Activated CD4-positive, CD25-positive, alpha-beta regulatory T cell treated with anti-CD3 and anti-CD28 coated beads, Interleukin-2, amount 50 U/mL, for 24 hours (primary cell): ENCODE data around the gene FREY1.
A peak's percentile ranks its signal among the peaks of the same experiment; 100 is the strongest.

Experiments used
- ATAC-seq, 2 donors: fragments of 150-1000 bp; cut with Tn5 transposase; one replicate each; pipeline ENCODE4 v1.10.0; 2021; ENCODE audit warnings: mild to moderate bottlenecking in 1 of 2, moderate library complexity in 1 of 2

The FREY1 gene, protein sequence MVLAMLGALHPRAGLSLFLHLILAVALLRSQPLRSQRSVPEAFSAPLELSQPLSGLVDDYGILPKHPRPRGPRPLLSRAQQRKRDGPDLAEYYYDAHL

DNA sequence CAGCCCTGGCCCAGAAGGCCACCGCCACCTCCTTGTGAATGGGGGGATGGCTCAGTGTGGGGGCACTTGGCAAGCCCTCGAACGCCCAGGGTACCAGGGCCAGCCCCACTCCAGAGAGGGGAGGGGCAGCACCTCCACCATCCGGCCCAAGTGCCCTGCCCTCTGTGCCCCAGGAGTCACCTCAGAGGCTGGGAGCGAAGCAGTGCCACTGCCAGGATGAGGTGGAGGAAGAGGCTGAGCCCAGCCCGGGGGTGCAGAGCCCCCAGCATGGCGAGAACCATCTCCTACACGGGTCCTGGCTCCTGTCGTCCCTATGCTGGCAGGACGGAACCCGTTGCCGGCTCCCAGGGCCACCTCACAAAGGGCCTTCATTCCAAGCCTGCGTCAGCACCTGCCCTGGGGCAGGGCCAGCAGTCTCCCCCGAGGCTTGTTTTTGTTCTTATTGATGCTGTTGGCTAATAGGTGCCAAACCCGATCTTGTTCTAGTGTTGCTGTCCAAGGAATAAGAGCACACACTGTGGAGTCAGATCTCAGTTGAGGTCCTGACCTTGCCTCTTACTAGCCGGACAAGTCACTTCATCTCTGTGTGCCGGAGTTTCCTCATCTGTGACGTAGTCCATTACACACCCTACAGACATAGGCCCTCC lies at the start of gene FREY1:
Gene FREY1 (minus strand): TSS at position 307 of the 647 bp plus-strand sequence. CDS start 26 bp downstream, at position 281.
- no peak for ATAC-seq

DNA sequence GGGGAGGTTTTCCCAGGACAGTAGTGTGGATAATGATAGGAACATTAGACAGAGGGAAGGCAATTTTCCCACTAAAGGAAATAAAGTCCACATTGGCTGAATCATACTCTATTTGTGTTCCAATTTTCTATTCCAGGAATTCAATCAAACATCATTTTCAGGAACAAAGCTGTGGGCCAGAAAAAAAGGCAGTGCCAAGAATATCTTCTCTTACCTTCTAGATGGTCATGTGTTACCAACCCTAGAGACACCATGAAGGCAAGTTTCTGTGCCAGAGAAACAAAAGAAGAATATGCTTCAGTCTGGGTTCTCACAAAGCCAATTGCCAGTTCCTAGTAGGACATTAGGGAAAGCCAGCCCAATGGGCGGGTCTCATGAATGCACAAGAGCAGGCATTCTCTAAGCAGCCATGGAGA lies 42.9 kb upstream of the FREY1 start:
- ATAC-seq, result no peak

DNA sequence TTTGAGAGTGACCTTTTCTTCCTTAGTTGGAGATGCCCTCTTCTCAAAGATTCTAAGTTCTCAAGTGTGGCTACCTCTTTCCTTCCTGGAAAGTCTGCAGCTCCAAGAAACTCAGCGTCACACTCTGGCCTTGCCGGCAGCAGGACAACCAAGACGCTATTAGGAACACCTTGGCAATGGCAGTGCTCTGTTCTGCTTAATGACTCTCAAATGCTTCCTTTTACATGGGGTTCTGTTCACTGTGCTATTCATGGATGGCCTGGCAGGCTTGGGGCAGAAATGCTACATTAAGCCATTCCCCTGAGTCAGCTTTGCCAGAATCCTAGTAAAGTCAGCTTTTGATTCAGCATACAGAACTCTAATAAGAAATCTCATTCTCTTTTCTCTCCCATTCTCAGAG lies 41.3 kb upstream of the FREY1 start:
- ATAC-seq, result no peak

DNA sequence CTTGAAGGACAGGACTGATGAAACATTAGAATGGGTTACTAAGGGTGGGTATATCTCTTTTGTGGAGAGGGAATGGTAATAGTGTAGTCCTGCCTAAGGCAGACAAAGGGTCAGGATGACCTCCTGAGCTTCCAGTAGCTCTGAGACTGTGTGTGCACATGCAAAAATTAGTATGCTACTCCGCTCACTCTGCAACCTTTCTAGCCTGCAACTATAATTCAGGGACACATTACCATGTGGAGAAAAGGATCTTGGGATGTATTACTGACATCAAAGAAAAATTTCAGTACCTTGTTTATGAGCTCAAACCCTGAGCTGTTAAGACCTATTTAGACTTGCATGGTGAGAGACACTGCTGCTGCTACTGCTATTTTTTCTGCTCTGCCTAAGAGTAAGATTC lies 40.8 kb upstream of the FREY1 start:
- ATAC-seq, result no peak

DNA sequence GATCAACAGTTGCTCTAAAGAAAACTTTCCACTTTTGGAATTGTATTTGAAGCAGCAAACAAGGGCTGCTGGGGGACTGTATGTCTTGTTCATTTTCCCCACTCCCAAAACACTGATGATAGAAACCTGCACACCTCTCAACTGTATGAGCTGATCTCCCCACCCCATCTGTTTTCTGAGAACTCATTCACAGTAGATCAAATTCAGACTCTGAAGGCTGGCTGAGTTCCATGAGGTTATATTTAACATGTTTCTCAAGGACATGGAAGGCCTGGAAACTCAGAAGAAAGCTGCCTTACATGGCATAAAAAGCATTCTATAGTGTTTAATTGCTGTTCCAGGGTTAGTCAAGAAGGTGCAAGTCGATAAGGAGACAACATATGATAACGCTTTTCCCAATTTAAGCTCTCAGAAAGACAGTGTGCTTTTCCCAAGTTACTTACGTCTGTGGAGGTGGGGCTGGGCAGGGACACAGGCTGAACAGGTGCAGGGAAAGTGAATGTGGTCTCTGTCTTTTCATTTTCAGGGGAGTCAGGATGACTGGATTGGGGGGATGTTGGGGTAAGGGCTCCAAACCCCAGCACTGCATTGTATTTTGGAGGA lies 38.4 kb upstream of the FREY1 start:
- no peak for ATAC-seq

DNA sequence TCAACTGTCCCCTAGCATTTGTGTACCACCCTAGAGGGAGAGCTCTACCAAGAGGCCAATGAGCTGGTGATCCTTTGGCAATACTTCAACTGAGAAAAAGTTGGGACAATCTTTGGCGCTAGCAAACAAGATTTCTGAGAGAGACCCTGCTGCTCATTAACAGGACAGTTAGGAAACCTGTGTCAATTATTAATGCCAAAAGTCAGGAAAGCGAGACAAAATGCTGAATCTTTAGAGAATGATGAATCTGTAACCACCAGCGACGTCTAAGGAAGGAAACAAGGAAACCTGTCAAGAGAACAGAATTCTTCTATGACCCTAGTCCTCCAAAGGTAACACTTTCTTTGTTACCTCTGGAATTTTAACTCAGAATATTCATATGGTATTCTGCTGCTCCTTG lies 35.3 kb upstream of the FREY1 start:
- no peak for ATAC-seq

DNA sequence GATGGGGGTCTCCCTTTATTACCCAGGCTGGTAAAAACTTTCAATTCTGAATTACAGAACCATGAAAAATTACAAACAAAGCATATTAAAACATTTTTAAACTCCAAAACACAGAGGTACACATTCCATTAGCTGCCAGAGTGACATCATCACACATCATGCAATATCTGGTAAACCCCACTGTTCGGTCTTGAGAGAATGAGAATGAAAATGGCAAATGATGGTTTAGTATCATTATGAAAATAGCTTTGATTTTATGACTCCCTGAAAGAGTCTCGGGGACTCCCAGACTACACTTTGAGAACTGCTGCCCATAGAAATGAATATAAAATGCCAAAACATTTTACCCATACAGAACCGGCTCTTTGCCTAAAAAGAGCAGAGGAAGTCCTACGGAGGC lies 34.2 kb upstream of the FREY1 start:
- ATAC-seq, result no peak

DNA sequence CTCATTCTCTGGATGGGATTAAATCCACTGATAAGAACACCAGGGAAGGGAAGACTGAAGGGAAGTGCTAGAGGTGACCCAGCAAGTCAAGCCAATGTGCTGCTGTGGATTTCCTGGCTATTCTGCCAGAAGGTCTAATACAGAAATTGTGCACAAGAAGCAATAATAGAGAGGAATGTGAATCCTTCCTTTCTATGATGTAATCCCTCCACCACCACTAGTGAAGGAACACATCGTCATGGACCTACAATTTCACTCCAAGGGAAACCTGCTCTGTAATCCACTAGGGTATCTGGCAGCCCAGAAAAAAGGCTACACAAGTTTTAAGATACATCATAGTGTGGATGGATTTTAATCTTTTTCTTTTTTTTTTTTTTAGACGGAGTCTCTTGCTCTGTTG lies 32.8 kb upstream of the FREY1 start:
- no peak for ATAC-seq

DNA sequence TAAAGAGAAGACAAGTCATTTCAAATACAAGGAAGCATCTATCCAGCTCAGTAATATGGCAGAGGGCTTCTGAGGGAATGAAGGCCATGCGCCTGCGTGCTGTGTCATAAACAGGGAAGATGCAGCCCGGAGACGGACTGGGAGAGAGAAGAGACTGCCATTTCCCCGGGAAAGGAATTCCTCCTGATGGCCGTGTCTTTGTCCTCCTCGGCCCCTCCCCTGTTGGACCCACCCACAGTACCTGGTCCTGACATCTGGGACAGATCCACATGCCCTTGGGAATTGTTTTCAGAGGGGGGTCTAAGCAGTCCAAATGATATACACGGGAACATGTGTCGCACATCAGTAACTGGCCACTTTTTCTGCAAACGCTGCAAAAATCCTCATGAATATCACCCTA lies 30.8 kb upstream of the FREY1 start:
- no peak for ATAC-seq

DNA sequence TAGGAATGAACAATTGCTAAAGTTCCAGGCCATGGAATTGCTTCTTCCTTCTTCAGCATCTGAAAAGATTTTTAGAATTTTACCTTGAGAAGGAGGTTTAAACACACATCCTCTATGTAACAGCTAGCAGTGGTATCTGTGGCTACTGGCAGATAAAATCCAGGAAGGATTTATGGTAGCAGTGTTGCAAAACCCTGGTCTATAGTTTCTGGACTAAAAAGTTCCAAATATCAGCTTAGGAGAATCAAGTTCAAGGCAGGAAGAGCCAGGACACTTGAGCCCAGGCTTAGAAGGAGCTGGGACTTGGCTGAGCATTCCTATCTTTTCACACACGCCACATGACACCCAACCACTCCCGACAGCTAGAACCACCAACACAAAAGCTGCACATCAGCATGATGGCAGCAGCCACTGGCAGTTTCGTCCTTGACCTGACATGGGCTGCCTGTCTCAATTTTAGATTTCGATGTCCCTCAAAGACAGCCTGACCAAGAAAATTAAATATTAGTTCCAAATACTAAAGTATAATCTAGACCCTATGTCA lies 29.5 kb upstream of the FREY1 start:
- no peak for ATAC-seq

DNA sequence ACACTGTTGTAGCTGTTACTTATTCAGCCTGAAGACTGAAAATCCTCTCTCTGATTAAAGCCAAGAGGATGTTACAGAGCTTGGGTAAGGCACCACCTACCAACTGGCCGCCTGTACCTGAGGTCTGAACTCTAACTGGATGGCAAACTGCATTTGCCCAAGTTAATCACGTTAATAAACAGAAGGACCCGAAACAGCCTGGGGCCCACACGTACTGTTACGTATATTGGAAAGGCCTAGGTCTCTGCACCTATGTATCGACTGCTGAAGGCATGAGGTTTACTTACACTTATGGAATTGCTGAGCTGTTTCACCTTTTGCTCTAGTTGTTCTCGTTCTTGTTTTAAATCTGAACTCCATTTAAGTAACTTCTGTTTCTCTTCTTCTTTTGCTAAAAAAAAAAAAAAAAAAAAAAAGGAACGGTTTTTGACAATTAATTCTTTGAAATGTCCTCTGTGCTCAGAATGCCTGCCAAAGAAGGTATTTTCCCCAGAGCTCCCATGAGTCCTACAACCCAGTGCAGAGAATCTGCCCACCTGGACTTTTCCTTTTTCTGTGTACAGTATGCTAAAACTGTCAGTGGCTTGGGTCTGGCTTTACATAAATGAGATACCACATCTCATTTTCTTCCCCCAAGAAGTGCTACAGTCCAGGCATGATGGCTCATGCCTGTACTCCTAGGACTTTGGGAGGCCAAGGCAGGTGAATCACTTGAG lies 28.4 kb upstream of the FREY1 start:
- ATAC-seq, result no peak

DNA sequence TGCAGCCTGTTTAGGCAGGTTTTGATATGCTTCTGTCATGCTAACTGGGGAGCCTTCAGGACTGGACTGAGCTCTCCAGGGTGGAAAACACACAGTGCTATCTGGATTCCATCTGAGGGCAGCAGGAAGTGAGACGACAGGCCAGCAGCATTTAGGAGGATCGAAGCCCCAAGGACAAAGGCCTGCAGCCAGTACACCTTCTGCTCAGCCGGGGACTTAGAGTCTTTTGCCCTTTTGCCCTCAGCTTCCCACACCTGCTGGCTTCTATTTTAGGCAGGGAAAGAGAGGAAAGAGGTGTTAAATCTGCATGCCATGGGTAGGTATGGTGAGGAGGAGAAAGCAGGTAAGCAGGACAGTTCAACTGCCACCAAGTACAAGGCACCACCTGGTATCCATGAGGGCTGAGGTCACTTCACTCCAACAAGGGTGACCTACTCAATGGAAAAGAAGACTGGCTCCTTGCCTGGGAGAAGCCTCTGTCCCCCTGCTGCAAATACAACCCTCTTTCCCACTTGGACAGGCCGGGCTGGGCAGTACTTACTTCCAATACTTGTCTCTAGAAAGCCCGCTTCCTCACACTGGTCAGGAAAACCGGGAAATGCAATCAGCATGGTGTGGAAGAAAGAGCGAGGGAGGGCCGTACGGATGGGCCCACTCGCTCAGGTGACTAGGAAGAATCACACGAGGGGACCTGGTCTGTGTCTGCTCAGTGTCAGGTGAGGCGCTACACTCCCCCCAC lies 27.7 kb upstream of the FREY1 start:
- ATAC-seq, result no peak

DNA sequence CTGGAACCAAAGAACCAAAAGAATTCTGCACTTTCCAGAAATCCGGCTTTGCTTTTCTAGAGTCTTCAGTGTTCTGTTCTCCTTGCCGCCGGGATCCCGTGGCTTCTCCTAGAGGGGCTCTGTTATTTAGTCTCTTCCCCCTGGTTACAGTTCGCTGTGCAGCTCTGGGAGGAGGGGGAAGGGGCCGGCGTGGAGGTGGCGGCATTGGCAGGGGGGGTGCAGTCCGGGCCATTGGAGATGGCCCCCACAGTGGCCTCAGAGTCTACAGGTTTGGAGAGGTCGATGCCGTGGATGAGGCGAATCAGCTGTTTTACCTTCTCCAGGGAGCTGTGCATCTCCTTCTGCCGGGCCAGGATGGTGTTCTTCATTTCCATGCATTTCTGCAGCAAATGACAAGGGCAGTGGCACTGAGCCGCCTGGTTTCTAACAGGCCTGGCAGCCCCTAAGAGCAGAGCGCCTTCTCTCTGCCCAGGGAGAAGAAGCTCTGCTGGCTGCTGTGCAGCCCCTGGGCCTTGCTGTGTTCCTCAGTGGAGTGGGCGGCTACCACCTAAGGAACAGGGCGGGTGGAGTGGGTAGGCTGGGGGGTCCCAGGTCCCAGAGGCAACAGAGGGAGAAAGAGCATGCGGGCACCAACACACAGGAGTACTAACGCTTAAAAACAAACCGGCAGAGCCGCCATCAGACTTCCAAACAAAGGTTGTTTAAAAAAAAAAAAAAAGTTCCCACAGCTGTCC lies 26.9 kb upstream of the FREY1 start:
- ATAC-seq, result no peak

DNA sequence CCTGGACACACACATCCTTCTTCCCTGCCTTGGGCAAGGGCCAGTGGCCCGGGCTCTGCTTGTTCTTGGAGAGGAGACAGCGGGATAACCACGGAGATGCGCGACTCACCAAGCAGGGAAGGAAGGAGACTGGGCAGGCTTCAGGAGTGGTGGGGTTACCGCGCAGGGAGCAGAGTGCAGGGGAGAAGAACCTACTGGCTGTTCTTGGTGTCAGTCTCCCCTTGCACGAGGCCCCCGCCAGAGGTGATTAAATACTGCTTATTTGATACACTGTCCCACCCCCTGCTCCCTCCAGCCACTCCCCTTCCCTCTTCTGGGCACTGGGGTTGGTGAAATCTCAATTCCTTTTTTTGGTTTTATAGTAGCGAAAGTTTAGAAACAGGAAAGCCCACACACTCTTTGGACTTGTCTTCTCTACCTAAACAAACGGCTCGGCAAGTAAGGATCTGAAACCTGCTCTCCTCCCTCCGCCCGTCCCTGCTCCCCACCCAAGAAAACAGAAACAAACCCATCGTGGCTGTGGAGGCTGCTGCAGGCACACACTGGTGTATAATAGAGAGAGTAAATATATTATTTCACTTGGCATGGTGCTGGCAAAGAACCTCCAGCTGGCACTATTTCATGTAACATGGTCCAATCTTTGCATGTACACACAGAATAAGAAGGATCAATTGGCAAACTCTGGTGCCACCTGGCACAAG lies 26.2 kb upstream of the FREY1 start:
- ATAC-seq, result peak in 1 of 2 donors; percentile 19

DNA sequence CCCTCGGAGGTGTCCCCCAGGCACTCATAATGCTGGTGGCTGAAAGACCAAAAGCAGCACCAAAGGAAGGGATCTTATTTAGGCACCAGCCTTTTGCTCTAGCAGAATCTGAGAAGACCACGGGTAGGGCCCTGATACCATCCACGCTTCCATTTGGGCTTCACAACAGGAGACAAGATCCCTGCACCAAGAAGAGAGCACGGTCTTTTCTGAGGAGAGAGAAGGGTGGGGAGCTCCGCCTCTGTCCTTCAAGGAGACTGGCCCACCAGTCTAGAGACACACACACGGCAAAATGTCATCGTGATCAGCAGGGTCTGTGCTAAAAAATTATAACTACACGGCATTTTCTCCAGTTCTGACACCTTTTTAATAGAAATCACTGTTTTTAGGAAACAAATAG lies 25.1 kb upstream of the FREY1 start:
- no peak for ATAC-seq

DNA sequence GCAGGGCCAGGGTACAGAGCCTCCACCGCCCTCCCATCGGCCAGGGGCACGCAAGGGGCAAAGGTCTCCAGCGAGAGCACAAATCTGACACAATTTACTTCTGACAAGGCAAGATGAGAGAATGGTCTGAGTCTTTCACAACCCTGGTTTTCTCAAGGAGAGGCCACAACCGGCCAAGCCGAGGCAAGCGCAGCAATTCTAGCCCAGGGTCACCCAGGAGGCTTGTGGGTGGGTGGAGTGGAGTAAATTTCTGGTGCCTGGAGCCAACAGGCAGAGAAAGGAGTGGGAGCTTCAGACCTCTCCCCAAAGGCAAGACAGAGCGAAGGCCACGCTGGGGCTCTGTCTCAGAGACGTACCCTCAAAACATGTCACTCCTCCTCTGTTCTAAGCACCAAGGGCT lies 24.7 kb upstream of the FREY1 start:
- no peak for ATAC-seq

DNA sequence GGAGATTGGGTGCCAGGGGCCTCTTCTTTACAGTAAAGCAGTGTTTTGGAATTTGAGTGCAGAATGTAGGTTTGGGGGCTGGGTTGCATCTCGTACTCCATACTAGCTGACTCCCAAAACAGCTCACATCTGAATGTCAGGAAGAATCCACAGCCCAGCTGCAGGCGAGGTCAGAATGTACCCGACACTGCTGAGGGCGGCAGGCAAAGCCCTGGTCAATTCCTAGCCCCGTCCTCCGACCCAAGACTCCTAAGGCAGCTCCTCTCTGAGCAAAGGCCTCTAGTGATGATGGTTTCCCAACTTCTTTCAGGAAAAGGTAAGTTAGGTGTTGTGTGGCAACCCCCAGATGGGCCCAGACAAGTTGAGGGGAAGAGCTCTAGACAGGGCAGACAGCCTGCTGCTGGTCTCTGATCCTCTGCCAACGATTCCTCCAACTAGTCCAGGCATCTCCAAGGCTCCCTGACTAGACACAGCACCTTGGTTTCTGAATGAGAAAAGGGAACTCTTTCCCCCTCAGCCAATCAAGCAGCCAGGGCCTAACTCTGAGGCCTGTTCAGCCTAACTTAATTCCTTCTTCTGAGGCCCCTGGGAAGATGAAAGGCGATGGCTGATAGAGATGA lies 24.0 kb upstream of the FREY1 start:
- ATAC-seq, result no peak

DNA sequence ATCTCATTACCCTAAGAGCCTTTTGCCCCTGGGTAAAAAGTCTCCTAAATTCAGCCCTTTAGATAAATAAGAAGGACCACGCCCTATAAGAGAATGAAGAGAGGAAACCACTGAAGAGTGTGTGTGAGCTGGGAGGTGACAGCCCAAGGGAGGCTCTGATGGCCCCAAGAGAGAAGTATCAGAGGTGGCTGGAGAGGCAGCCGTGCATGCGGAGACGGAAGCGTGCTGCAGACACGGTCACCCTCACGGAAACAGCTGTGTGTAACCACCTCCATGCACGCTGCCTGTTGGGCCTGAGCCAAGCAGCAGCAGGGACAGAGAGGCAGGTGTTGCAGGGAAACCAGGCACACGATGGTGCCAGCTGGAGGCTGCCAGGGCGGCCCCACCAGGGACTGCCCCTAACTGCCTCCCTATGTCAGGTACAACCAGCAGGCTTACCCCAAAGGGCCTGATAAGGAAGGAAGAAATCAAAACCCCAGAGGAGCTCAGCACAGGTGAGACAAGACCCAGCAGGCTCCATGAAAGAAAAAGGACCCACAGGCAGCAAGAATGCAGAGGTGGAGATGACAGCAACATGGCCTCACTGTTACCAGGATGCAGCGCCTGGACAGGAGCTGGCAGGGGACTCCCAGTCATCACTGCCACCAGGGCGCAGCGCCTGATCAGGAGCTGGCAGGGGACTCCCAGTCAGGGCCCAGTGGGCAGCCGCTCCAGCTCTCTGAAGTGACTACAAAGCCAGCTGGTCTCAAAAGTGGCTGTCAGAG lies 23.1 kb upstream of the FREY1 start:
- ATAC-seq, result peak; percentile 63 to 69

DNA sequence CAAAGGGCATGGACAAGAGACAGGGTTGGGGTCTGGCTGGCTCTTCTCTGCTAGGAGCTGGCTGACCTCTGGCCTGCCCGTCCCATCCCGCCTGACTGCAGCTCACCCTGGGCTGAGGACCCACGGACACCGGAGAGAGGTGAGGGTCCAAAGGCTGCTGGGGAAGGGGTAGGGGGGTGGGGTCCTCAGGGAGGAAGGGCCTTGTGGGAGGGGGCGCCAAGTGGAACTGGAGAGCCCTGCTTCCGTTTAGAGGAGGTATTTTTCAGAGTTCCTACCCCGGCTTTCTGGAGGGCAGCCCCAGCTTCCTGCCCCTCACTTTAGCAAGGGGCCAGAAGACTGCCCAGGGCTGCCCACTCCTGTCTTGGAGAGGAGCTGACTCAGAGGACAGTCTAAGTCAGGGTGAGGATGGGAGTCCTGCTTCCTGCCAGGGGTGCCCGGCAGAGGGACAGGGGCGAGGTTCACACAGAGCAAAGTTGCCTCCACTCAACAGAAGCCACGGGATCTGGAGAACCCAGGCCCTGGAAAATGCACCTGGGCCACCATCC lies 22.5 kb upstream of the FREY1 start:
- peak; percentile 12 to 25 for ATAC-seq
